ENCODE measurements around the gene PPP1R14D. TPM values are rescaled to one million over a fixed set of nuclear protein-coding genes. Genes with fewer than 3 reads are reported as not detected.

The PPP1R14D gene
- total RNA-seq, 1 donor from 2014 or later = not detected

DNA sequence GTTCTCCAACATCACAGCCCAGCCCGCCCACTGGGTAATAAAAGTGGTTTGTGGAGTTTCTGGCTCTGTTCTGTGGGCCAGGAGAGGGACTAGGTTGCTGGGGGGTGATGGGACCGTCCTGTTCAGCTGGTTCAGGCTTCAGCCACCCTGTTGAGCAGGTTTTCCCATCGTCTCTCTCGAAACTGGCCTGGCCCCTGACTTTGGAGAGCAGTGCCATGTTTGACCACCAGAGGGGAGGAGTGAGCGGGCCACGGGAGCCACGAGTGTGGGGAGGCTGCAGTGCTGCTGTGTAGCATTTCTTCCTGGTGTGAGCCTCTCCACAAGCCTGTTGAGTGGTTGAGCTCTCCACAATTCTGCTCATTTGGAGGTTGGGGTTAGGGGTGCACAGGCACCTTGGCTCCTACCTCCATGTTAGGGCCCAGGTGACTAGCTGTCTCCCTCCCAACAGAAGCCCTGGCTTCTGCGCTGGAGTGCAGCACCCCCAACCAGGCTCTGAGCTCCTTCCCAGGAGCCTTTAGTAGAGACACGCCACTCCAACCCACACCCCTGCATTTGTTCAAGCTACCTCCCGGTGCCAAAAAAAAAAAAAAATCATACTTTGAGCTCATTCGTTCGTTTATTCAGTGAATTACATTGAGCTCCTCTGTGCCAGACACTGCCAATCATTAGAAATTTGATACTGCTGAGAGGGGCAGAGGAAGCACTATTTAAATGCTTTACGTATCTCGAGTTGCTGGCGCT lies 29.3 kb upstream of the PPP1R14D start:
- no peaks in the 10 kb centered on the region for H3K27me3 ChIP-seq
- DNase-seq (ENCODE audit: extremely low spot score in 2 of 2) = no peak
- H3K9me3 ChIP-seq = no peaks in the 10 kb centered on the region
- H3K4me1 ChIP-seq = peaks cover 15% of the 10 kb centered on the region
- no peak overlapping the region for H3K4me3 ChIP-seq
- H3K27ac ChIP-seq = peak overlapping the region; percentile 56
- H3K36me3 ChIP-seq = no peaks in the 10 kb centered on the region
- TF ChIP-seq POLR2AphosphoS5 (IDR thresholded peaks at IDR 0.05; ENCODE audit: insufficient read depth in 1 of 2, low read depth in 1 of 2) (peak; percentile 30 to 32), CTCF (IDR thresholded peaks at IDR 0.05) (peak; percentile 66 to 94 (median 89)), POLR2A (IDR thresholded peaks at IDR 0.05) (no peak)
- intact Hi-C loops (cut with DNase I) = loop anchor here (5.0 kb wide), 1 partner anchor 35 kb away; the partner anchor contains the start of gene VPS18

- intact Hi-C loops (cut with DNase I) = loop anchor here (5.0 kb wide), 1 partner anchor 36 kb away; the partner anchor contains the start of gene VPS18
- peaks cover 15% of the 10 kb centered on the region for H3K4me1 ChIP-seq
- no peak for DNase-seq (ENCODE audit: extremely low spot score in 2 of 2)
- TF ChIP-seq CTCF (IDR thresholded peaks at IDR 0.05) (no peak), POLR2A (IDR thresholded peaks at IDR 0.05) (no peak), POLR2AphosphoS5 (IDR thresholded peaks at IDR 0.05; ENCODE audit: insufficient read depth in 1 of 2, low read depth in 1 of 2) (no peak)
- H3K9me3 ChIP-seq = no peaks in the 10 kb centered on the region
- peak overlapping the region; percentile 56 for H3K27ac ChIP-seq
- no peaks in the 10 kb centered on the region for H3K36me3 ChIP-seq
- no peak overlapping the region for H3K4me3 ChIP-seq
- H3K27me3 ChIP-seq = no peaks in the 10 kb centered on the region
Observed at GRCh38 chr15:40856746-40857145, 28.2 kb upstream of the PPP1R14D start.

DNA sequence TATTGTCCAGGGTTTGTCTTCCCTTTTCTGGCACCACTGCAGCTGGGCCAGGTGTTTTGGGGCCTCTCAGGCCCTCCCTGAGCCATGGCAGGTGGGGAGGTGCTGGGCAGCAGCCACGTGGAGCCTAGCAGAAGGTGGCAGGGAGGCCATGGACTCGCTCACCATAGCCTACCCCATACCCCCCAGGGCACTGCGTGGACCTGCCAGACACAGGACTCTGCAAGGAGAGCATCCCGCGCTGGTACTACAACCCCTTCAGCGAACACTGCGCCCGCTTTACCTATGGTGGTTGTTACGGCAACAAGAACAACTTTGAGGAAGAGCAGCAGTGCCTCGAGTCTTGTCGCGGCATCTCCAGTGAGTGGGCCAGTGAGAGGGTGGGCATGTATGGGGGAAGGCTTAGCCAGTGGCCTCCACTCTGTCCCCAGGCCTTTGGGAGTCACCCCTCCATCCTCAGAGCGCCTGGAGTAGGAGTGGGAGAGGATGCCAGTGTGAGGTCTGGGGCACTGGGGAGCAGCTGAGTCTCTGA lies 27.3 kb upstream of the PPP1R14D start:
- TF ChIP-seq CTCF (IDR thresholded peaks at IDR 0.05) (no peak), POLR2A (IDR thresholded peaks at IDR 0.05) (no peak), POLR2AphosphoS5 (IDR thresholded peaks at IDR 0.05; ENCODE audit: insufficient read depth in 1 of 2, low read depth in 1 of 2) (no peak)
- Histone ChIP-seq H3K27me3 (no peaks in the 10 kb centered on the region), H3K36me3 (no peaks in the 10 kb centered on the region), H3K9me3 (no peaks in the 10 kb centered on the region), H3K4me3 (no peak overlapping the region), H3K4me1 (peaks cover 15% of the 10 kb centered on the region), H3K27ac (no peak overlapping the region)
- DNase-seq (ENCODE audit: extremely low spot score in 2 of 2) = no peak
- intact Hi-C loops (cut with DNase I) = loop anchor here (5.0 kb wide), 1 partner anchor 37 kb away; the partner anchor contains the start of gene VPS18

- DNase-seq (ENCODE audit: extremely low spot score in 2 of 2) = no peak
- no peak overlapping the region for H3K27ac ChIP-seq
- H3K4me3 ChIP-seq = no peak overlapping the region
- TF ChIP-seq POLR2AphosphoS5 (IDR thresholded peaks at IDR 0.05; ENCODE audit: insufficient read depth in 1 of 2, low read depth in 1 of 2) (no peak), POLR2A (IDR thresholded peaks at IDR 0.05) (no peak), CTCF (IDR thresholded peaks at IDR 0.05) (no peak)
- no peaks in the 10 kb centered on the region for H3K27me3 ChIP-seq
- H3K4me1 ChIP-seq = peaks cover 15% of the 10 kb centered on the region
- no peaks in the 10 kb centered on the region for H3K36me3 ChIP-seq
- H3K9me3 ChIP-seq = no peaks in the 10 kb centered on the region
- intact Hi-C loops (cut with DNase I) = no loop called here
Observed at GRCh38 chr15:40854161-40854560, 25.7 kb upstream of the PPP1R14D start.

Measured in vagina (tissue), 2 donors.